Measurements from ENCODE around the gene IKBKG.
"Not testable (repeated sequence)": the region's sequence is repeated elsewhere in the genome, so short reads cannot be mapped to it uniquely, and the experiment has no call there.

The IKBKG gene

GRCh38 chrX:154545673-154546274 lies 1.6 kb upstream of the IKBKG start:
- TF ChIP-seq CTCF (IDR thresholded peaks at IDR 0.05; ENCODE audit: low read depth, low read length, missing control alignments): no peak
- no peak for DNase-seq (ENCODE audit: extremely low read depth, low read depth)
- peak overlapping the region; percentile 81 for H3K4me3 ChIP-seq (replicated peaks; ENCODE audit: low read depth, low read length)

GRCh38 chrX:154546354-154547244 lies 821 bp upstream of the IKBKG start, which contains the start of gene G6PD:
Gene G6PD, minus strand, starts transcription at chrX:154546846. Its CDS starts 691 bp downstream, at chrX:154546155.
- DNase-seq (ENCODE audit: extremely low read depth, low read depth): no peak
- peak within 1 kb of the TSS; percentile 81 for H3K4me3 ChIP-seq (replicated peaks; ENCODE audit: low read depth, low read length)
- TF ChIP-seq CTCF (IDR thresholded peaks at IDR 0.05; ENCODE audit: low read depth, low read length, missing control alignments): no peak

GRCh38 chrX:154548028-154548316 lies 552 bp downstream of the IKBKG start:
- H3K4me3 ChIP-seq (replicated peaks; ENCODE audit: low read depth, low read length): peak overlapping the region; percentile 81
- no peak for DNase-seq (ENCODE audit: extremely low read depth, low read depth)
- TF ChIP-seq CTCF (IDR thresholded peaks at IDR 0.05; ENCODE audit: low read depth, low read length, missing control alignments): no peak

GRCh38 chrX:154549766-154550165 lies 2.3 kb downstream of the IKBKG start:
- no peak for TF ChIP-seq CTCF (IDR thresholded peaks at IDR 0.05; ENCODE audit: low read depth, low read length, missing control alignments)
- no peak overlapping the region for H3K4me3 ChIP-seq (replicated peaks; ENCODE audit: low read depth, low read length)
- no peak for DNase-seq (ENCODE audit: extremely low read depth, low read depth)

GRCh38 chrX:154552112-154552806 lies 4.8 kb downstream of the IKBKG start:
- DNase-seq (ENCODE audit: extremely low read depth, low read depth); H3K4me3 ChIP-seq (replicated peaks; ENCODE audit: low read depth, low read length): not testable (repeated sequence)

- not testable (repeated sequence) for DNase-seq (ENCODE audit: extremely low read depth, low read depth); H3K4me3 ChIP-seq (replicated peaks; ENCODE audit: low read depth, low read length)
Observed at GRCh38 chrX:154558060-154558690, 10.8 kb downstream of the IKBKG start.

- not testable (repeated sequence) for H3K4me3 ChIP-seq (replicated peaks; ENCODE audit: low read depth, low read length); DNase-seq (ENCODE audit: extremely low read depth, low read depth)
Observed at GRCh38 chrX:154558896-154559295, 11.5 kb downstream of the IKBKG start.

GRCh38 chrX:154560326-154560725 lies 12.9 kb downstream of the IKBKG start:
- H3K4me3 ChIP-seq (replicated peaks; ENCODE audit: low read depth, low read length); DNase-seq (ENCODE audit: extremely low read depth, low read depth): not testable (repeated sequence)

- H3K4me3 ChIP-seq (replicated peaks; ENCODE audit: low read depth, low read length): not testable (repeated sequence)
Observed at GRCh38 chrX:154562295-154562694, 14.9 kb downstream of the IKBKG start.

GRCh38 chrX:154570361-154570760 lies 22.9 kb downstream of the IKBKG start:
- DNase-seq (ENCODE audit: extremely low read depth, low read depth); H3K4me3 ChIP-seq (replicated peaks; ENCODE audit: low read depth, low read length): not testable (repeated sequence)

More at GRCh38 chrX:154562295-154562694, 14.9 kb downstream of the IKBKG start:
- DNase-seq (ENCODE audit: extremely low read depth, low read depth): not testable (repeated sequence)

- not testable (repeated sequence) for DNase-seq (ENCODE audit: extremely low read depth, low read depth); H3K4me3 ChIP-seq (replicated peaks; ENCODE audit: low read depth, low read length)
Observed at GRCh38 chrX:154573061-154573460, 25.6 kb downstream of the IKBKG start.

GRCh38 chrX:154575076-154575475 lies 27.7 kb downstream of the IKBKG start:
- H3K4me3 ChIP-seq (replicated peaks; ENCODE audit: low read depth, low read length): not testable (repeated sequence)

GRCh38 chrX:154582994-154583393 lies 35.6 kb downstream of the IKBKG start:
- not testable (repeated sequence) for DNase-seq (ENCODE audit: extremely low read depth, low read depth); H3K4me3 ChIP-seq (replicated peaks; ENCODE audit: low read depth, low read length)

More at GRCh38 chrX:154575076-154575475, 27.7 kb downstream of the IKBKG start:
- not testable (repeated sequence) for DNase-seq (ENCODE audit: extremely low read depth, low read depth)
